Natural killer cell (primary cell): Measurements from ENCODE around the gene SBNO2. TPM values are rescaled to one million over a fixed set of nuclear protein-coding genes. Genes with fewer than 3 reads are reported as not detected.
A peak's percentile ranks its signal among the peaks of the same experiment; 100 is the strongest.

ENCODE experiments used
- ATAC-seq, 3 donors: fragments of 150-1000 bp in 2 of 3; fragments of 200-7000 bp in 1 of 3; cut with Tn5 transposase; 1 replicate in 1 of 3; 2 replicates in 2 of 3; pipeline ENCODE4 v1.10.0; 2021; ENCODE audit warnings: mild to moderate bottlenecking in 2 of 3, moderate library complexity in 2 of 3
- DNase-seq, 2 donors: peaks; one replicate each; pipeline versions ENCODE4 v3.0.0 to v3.0.0-alpha.2; 2013 to 2021; ENCODE audit warnings: mixed read lengths in 1 of 2
- H3K27ac ChIP-seq: one replicate; pipeline ENCODE4 v1.5.1; 2013; ENCODE audit warnings: mild to moderate bottlenecking, low read length
- H3K27me3 ChIP-seq: one replicate; pipeline ENCODE4 v1.6.1; 2013; ENCODE audit warnings: low read length; ENCODE audit not compliant: control insufficient read depth, insufficient read depth
- H3K36me3 ChIP-seq: one replicate; pipeline ENCODE4 v1.6.1; 2013; ENCODE audit warnings: low read length; ENCODE audit not compliant: control insufficient read depth, insufficient read depth
- H3K4me1 ChIP-seq: one replicate; pipeline ENCODE4 v1.6.1; 2013; ENCODE audit warnings: low read length; ENCODE audit not compliant: control insufficient read depth, insufficient read depth
- H3K4me3 ChIP-seq: one replicate; pipeline ENCODE4 v1.5.1; 2013; ENCODE audit warnings: low read length
- H3K9me3 ChIP-seq: one replicate; pipeline ENCODE4 v1.6.1; 2013; ENCODE audit warnings: low read length; ENCODE audit not compliant: control insufficient read depth, insufficient read depth
- H3K27ac Mint-ChIP-seq, 2 donors: one replicate each; pipeline ENCODE4 v1.8.0; 2022; ENCODE audit warnings: mild to moderate bottlenecking in 2 of 2, mixed read lengths in 2 of 2, moderate library complexity in 1 of 2
- H3K27me3 Mint-ChIP-seq, 2 donors: one replicate each; pipeline ENCODE4 v1.8.0; 2022; ENCODE audit warnings: low read depth in 2 of 2, mixed read lengths in 2 of 2
- H3K36me3 Mint-ChIP-seq: one replicate; pipeline ENCODE4 v1.8.0; 2022; ENCODE audit warnings: mixed read lengths
- H3K4me1 Mint-ChIP-seq, 2 donors: one replicate each; pipeline ENCODE4 v1.8.0; 2022; ENCODE audit warnings: mixed read lengths in 2 of 2
- H3K4me3 Mint-ChIP-seq: one replicate; pipeline ENCODE4 v1.8.0; 2022; ENCODE audit warnings: mild to moderate bottlenecking, moderate library complexity, mixed read lengths
- H3K9me3 Mint-ChIP-seq, 2 donors: one replicate each; pipeline ENCODE4 v1.8.0; 2022; ENCODE audit warnings: mixed read lengths in 2 of 2
- WGBS: methylation state at CpG from one replicate; pipeline ENCODE4 v1.1.7; 2013; ENCODE audit warnings: missing lambda C conversion rate; ENCODE audit not compliant: insufficient coverage; 5-methylcytosine and 5-hydroxymethylcytosine counted together
- intact Hi-C: fragments of 100-400 bp; cut with micrococcal nuclease; formaldehyde crosslinking; loops from one replicate; pipeline ENCODE4 v1.14.2; 2022
- total RNA-seq, 4 donors: library from RNA; stranded (reverse); fragments of 120-200 nt in 1 of 4; gene quantifications; one replicate each; pipeline versions ENCODE4 v1.2.3 to v1.2.4, GENCODE V29; 2013 to 2022
- TF ChIP-seq, protein P1 (sequence below): fragments of 200-600 bp; IDR thresholded peaks from one replicate; pipeline ENCODE4 v1.8.0; 2022; ENCODE audit warnings: antibody characterized with exemption

Gene SBNO2
- total RNA-seq, 3 donors from 2014 or later (not counting 1 experiment from before 2014, with no cell fraction given), result 92.0 to 106 (median 94.3) TPM

DNA sequence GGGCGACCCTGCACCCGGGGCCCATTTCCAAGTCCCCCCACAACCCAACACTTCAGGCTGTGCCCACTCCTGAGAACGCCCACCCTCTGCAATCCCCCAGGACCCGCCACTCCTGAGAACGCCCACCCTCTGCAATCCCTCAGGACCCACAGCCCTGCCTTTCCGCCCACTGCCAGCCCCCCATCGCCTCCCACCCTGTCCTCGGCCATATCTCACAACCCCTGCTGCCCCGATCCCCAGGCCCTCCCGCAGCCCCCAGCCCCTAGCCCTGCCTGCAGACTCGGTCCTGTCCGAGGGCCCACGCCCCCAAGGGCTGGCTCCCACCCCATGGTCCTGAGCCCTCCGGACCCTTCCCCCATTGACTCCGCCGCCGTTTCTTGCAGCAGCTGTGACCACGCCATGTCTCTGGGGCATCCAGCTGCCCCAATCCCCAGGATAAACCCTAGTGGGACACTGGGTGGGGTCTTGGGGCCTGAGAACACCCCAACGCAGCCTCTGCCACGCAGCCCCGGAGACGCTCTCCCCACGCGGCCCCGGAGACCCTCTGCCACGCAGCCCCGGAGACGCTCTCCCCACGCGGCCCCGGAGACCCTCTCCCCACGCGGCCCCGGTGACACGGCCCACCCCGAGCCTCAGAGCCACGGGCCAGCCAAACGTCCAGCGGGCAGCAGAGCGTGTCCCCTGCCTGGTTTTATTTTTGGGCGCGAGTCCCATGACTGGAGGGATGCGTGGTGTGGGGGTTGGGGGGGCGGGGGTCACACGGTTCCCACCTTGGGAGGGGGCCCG, 17.0 kb downstream of the SBNO2 start:
- intact Hi-C loops, result no loop called here
- Histone ChIP-seq H3K27me3 (no peaks in the 10 kb centered on the region), H3K4me1 (peaks cover 12% of the 10 kb centered on the region), H3K4me3 (no peak overlapping the region), H3K27ac (no peak overlapping the region), H3K36me3 (peaks cover 12% of the 10 kb centered on the region), H3K9me3 (no peaks in the 10 kb centered on the region)
- no peaks in the 10 kb centered on the region for H3K36me3 Mint-ChIP-seq
- DNase-seq (no peak), ATAC-seq (no peak)
- no peaks in the 10 kb centered on the region for H3K9me3 Mint-ChIP-seq
- peaks cover 0 to 4% of the 10 kb centered on the region in 2 donors for H3K4me1 Mint-ChIP-seq
- WGBS, result 97% methylated on average over 46 of the region's 46 CpGs
- H3K27me3 Mint-ChIP-seq, result no peaks in the 10 kb centered on the region
- TF ChIP-seq, protein P1, sequence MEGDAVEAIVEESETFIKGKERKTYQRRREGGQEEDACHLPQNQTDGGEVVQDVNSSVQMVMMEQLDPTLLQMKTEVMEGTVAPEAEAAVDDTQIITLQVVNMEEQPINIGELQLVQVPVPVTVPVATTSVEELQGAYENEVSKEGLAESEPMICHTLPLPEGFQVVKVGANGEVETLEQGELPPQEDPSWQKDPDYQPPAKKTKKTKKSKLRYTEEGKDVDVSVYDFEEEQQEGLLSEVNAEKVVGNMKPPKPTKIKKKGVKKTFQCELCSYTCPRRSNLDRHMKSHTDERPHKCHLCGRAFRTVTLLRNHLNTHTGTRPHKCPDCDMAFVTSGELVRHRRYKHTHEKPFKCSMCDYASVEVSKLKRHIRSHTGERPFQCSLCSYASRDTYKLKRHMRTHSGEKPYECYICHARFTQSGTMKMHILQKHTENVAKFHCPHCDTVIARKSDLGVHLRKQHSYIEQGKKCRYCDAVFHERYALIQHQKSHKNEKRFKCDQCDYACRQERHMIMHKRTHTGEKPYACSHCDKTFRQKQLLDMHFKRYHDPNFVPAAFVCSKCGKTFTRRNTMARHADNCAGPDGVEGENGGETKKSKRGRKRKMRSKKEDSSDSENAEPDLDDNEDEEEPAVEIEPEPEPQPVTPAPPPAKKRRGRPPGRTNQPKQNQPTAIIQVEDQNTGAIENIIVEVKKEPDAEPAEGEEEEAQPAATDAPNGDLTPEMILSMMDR, result no peak
- no peak overlapping the region for H3K27ac Mint-ChIP-seq
- no peak overlapping the region for H3K4me3 Mint-ChIP-seq

DNA sequence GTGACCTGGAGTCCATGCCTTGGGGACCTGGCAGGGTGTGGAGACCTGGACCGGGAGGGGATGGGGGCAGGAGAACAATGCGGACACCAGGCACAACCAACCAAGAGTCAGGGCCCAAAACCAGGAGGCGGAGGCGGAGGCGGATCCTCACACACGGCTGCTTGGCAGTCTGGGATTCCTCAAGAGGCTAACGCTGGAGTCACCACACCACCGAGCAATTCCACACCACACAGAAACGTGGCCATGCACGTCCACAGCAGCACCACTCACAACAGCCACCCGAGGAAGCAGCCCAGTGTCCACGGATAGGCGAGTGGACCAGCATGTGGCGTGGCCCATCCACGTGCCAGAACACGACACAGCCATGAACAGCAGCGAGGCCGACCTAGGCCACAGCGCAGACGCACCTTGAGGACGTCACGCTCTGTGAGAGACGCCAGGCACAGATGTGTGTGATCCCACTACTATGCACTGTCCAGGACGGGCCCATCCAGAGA, 17.7 kb downstream of the SBNO2 start:
- H3K36me3 ChIP-seq, result peaks cover 16% of the 10 kb centered on the region
- TF ChIP-seq, protein P1, result no peak
- no peak overlapping the region for H3K4me3 ChIP-seq
- Mint-ChIP-seq H3K27me3 (no peaks in the 10 kb centered on the region), H3K36me3 (no peaks in the 10 kb centered on the region), H3K27ac (no peak overlapping the region), H3K9me3 (no peaks in the 10 kb centered on the region), H3K4me1 (peaks cover 0 to 4% of the 10 kb centered on the region in 2 donors), H3K4me3 (no peak overlapping the region)
- WGBS, result 97% methylated on average over 24 of the region's 24 CpGs
- H3K4me1 ChIP-seq, result peaks cover 12% of the 10 kb centered on the region
- H3K9me3 ChIP-seq, result no peaks in the 10 kb centered on the region
- DNase-seq (no peak), ATAC-seq (no peak)
- intact Hi-C loops, result no loop called here
- H3K27me3 ChIP-seq, result no peaks in the 10 kb centered on the region
- H3K27ac ChIP-seq, result no peak overlapping the region

DNA sequence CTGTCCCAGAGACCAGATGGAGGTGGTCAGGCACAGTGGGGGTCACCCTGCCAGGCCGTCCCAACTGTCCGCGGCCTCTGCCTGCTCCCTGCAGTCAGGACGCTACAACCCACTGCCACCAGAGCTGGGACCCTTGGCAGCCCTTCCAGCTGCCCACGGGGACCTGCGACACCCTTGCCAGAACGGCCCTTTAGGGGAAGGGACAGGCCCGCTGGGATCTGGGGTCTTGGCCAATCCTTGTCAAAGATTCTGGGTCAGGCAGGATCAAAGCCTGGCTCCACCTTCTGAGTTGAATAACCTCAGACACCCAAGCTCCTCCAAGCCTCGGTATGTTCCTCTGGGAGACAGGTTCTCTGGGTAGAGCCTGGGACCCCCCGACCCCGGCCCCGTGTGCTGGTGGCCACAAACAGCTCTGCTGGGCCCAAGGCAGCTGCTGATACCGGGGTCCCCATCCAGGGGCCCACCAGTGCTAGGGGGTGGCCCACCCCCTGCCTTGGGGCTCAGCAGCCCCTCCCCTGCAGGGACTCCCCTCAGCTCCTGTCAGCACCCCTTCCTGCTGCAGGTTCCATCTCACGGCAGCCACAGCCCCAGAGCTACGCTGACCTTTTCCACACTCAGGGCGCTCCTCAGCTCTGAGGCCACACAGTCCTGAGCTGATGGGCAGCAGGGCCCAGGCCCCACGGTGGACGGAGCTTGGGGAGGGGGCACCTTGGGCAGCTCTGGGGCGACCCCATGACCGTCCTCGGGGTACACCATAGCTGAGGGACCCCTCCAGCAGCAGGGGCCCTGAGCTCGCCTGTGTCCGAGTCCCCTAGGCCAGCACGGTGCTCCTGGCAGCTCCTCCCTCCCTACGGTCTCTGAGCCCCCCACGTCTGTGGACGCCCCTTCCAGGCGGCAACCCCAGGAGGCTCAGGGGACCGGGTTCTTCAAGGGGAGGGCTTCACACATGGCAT, 18.4 kb downstream of the SBNO2 start:
- intact Hi-C loops, result no loop called here

More for the DNA sequence above, 18.4 kb downstream of the SBNO2 start:
- TF ChIP-seq, protein P1, result no peak
- Histone ChIP-seq H3K4me3 (no peak overlapping the region), H3K4me1 (peaks cover 12% of the 10 kb centered on the region), H3K27me3 (no peaks in the 10 kb centered on the region), H3K27ac (no peak overlapping the region), H3K9me3 (no peaks in the 10 kb centered on the region), H3K36me3 (peaks cover 21% of the 10 kb centered on the region)
- H3K36me3 Mint-ChIP-seq, result no peaks in the 10 kb centered on the region
- WGBS, result 94% methylated on average over 29 of the region's 29 CpGs
- no peaks in the 10 kb centered on the region for H3K9me3 Mint-ChIP-seq
- ATAC-seq, result peak in 1 of 3 donors; percentile 11
- no peak for DNase-seq
- peaks cover 0 to 4% of the 10 kb centered on the region in 2 donors for H3K4me1 Mint-ChIP-seq
- no peaks in the 10 kb centered on the region for H3K27me3 Mint-ChIP-seq
- no peak overlapping the region for H3K4me3 Mint-ChIP-seq
- H3K27ac Mint-ChIP-seq, result no peak overlapping the region
